Endothelial cell (in vitro differentiated cells): Measurements from ENCODE around the gene UTP20. TPM values are rescaled to one million over a fixed set of nuclear protein-coding genes. Genes with fewer than 3 reads are reported as not detected.

Experiments used
- DNase-seq: peaks from one replicate; pipeline ENCODE4 v3.0.0; 2021; ENCODE audit warnings: low spot score
- H3K27ac Mint-ChIP-seq: one replicate; pipeline ENCODE4 v1.8.0; 2021; ENCODE audit warnings: mixed read lengths, inconsistent platforms; ENCODE audit not compliant: unreplicated experiment
- H3K27me3 Mint-ChIP-seq: one replicate; pipeline ENCODE4 v1.8.0; 2021; ENCODE audit warnings: mild to moderate bottlenecking, moderate library complexity, mixed read lengths, inconsistent platforms; ENCODE audit not compliant: unreplicated experiment
- H3K36me3 Mint-ChIP-seq: one replicate; pipeline ENCODE4 v1.8.0; 2021; ENCODE audit warnings: mild to moderate bottlenecking, low read depth, mixed read lengths, inconsistent platforms; ENCODE audit not compliant: unreplicated experiment
- H3K4me1 Mint-ChIP-seq: one replicate; pipeline ENCODE4 v1.8.0; 2021; ENCODE audit warnings: mild to moderate bottlenecking, mixed read lengths, inconsistent platforms; ENCODE audit not compliant: unreplicated experiment
- H3K4me3 Mint-ChIP-seq: one replicate; pipeline ENCODE4 v1.8.0; 2021; ENCODE audit warnings: mild to moderate bottlenecking, mixed read lengths, inconsistent platforms; ENCODE audit not compliant: unreplicated experiment
- H3K9me3 Mint-ChIP-seq: one replicate; pipeline ENCODE4 v1.8.0; 2021; ENCODE audit warnings: mixed read lengths, inconsistent platforms; ENCODE audit not compliant: unreplicated experiment
- total RNA-seq: library from RNA; stranded (reverse); fragmentation: NEBNext Ultra II Directional; extraction: Animal tissue kit (Norgen Biotek cat#: 25700); gene quantifications from one replicate; pipeline ENCODE4 v1.2.1, GENCODE V29; 2021; ENCODE audit not compliant: unreplicated experiment
- TF ChIP-seq, protein P1 (sequence below): fragments of 200-600 bp; sonication (generic); IDR thresholded peaks from one replicate; pipeline ENCODE4 v1.5.0; 2021; ENCODE audit warnings: antibody characterized with exemption; ENCODE audit not compliant: unreplicated experiment

Gene UTP20
- total RNA-seq, 1 donor from 2014 or later, result 12.3 TPM

DNA sequence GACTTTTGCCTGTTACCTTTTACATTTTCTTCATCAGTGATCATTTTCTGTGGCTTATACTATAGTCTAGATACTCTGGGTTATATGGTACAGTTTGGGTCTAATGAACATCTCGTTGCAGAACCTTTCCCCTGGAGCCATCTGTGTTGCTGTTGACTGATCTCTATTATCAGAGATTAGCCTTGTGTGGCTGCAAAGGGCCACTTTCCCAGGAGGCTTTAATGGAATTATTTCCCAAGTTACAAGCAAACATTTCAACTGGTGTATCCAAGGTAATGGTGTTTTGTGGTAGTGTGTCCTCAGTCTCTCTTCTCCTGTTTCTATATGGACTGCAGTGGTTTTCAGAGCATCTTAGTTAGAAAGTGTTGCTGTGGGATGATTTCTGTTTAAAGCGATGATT lies 25.9 kb downstream of the UTP20 start:
- no peak overlapping the region for H3K27ac Mint-ChIP-seq
- H3K9me3 Mint-ChIP-seq, result no peaks in the 10 kb centered on the region

DNA sequence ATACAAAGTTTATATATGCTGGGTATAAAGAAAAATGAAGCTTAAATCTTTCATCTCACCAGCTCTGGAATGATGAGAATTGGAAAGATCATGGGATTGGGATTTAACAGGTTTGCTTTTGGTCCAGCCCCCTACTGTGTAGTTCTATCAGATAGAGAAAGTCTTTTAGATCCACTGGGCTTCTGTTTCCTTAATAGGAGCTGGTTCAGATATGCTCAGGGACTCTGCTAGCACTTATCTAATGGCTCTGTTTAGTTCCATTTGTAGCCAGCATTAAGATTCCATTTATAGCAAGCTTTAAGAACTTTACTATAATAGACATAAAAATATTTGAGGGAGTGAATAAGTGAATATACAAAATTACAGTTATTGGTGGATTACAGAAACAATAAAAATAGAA lies 42.6 kb downstream of the UTP20 start:
- no peaks in the 10 kb centered on the region for H3K9me3 Mint-ChIP-seq
- H3K36me3 Mint-ChIP-seq, result no peaks in the 10 kb centered on the region
- TF ChIP-seq, protein P1, sequence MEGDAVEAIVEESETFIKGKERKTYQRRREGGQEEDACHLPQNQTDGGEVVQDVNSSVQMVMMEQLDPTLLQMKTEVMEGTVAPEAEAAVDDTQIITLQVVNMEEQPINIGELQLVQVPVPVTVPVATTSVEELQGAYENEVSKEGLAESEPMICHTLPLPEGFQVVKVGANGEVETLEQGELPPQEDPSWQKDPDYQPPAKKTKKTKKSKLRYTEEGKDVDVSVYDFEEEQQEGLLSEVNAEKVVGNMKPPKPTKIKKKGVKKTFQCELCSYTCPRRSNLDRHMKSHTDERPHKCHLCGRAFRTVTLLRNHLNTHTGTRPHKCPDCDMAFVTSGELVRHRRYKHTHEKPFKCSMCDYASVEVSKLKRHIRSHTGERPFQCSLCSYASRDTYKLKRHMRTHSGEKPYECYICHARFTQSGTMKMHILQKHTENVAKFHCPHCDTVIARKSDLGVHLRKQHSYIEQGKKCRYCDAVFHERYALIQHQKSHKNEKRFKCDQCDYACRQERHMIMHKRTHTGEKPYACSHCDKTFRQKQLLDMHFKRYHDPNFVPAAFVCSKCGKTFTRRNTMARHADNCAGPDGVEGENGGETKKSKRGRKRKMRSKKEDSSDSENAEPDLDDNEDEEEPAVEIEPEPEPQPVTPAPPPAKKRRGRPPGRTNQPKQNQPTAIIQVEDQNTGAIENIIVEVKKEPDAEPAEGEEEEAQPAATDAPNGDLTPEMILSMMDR, result no peak
- H3K27ac Mint-ChIP-seq, result no peak overlapping the region
- no peaks in the 10 kb centered on the region for H3K27me3 Mint-ChIP-seq
- no peaks in the 10 kb centered on the region for H3K4me1 Mint-ChIP-seq
- H3K4me3 Mint-ChIP-seq, result no peak overlapping the region
- DNase-seq, result no peak

More for the DNA sequence above, 25.9 kb downstream of the UTP20 start:
- no peaks in the 10 kb centered on the region for H3K4me1 Mint-ChIP-seq
- TF ChIP-seq, protein P1, result no peak
- H3K4me3 Mint-ChIP-seq, result peak overlapping the region; percentile 14
- DNase-seq, result no peak
- H3K36me3 Mint-ChIP-seq, result peaks cover 16% of the 10 kb centered on the region
- no peaks in the 10 kb centered on the region for H3K27me3 Mint-ChIP-seq

DNA sequence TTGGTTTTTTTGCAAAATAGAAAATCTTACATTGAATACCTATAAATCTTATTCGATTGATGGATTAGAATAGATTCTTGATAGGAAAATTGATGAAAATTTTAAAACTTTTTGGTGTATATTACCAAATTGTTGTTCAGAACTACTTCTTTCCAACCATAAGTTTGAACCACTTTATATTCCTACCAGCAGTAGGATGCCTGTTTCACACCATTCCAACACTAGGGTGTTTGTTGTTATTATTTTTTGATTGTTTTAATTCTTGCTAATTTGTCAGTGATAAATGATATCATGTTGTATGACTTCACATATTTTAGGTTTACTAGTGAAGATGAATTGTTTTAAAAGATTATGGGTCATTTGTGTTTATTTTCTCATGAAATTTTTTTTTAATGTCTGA lies 43.4 kb downstream of the UTP20 start:
- Mint-ChIP-seq H3K4me3 (no peak overlapping the region), H3K36me3 (no peaks in the 10 kb centered on the region), H3K9me3 (no peaks in the 10 kb centered on the region), H3K27me3 (no peaks in the 10 kb centered on the region), H3K4me1 (no peaks in the 10 kb centered on the region), H3K27ac (no peak overlapping the region)
- TF ChIP-seq, protein P1, result no peak
- no peak for DNase-seq

DNA sequence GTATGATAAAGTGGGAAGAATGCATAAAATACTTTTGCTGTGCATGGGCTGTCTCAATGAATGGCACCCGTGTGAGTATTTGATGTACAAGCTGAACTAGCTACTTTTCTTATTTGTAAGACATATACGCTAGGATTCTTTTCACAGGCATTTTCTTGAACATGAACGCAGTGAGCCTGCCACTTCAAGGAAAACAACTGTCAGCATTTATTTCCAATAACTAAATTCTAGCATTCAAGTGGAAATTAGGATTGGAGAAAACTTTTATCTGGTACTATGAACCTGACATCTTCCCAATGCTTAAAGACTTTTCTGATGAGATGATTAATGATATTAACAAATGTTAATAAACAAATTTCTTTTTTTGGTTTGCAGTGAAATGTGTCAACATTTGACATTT lies 45.7 kb downstream of the UTP20 start:
- no peak overlapping the region for H3K4me3 Mint-ChIP-seq
- H3K36me3 Mint-ChIP-seq, result peaks cover 11% of the 10 kb centered on the region

DNA sequence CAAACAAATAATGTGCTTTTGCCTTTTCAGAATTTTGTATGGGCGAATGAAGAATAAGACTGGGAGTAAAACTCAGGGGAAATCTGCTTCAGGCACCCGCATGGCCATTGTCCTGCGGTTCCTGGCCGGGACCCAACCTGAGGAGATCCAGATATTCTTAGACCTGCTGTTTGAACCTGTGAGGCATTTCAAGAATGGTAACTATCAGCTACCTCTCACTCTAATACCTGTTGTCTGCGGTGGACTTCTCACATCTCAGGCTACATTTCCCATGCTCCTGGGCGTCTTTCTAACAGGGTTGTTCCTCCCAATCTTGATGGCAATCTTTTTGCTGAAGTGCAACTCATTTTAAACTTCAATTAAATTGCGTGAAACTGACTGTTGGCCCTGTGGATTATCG lies 47.1 kb downstream of the UTP20 start:
- no peaks in the 10 kb centered on the region for H3K27me3 Mint-ChIP-seq
- no peak overlapping the region for H3K27ac Mint-ChIP-seq
- TF ChIP-seq, protein P1, result no peak
- H3K9me3 Mint-ChIP-seq, result no peaks in the 10 kb centered on the region
- no peaks in the 10 kb centered on the region for H3K4me1 Mint-ChIP-seq
- H3K4me3 Mint-ChIP-seq, result no peak overlapping the region
- peaks cover 11% of the 10 kb centered on the region for H3K36me3 Mint-ChIP-seq
- no peak for DNase-seq

More for the DNA sequence above, 45.7 kb downstream of the UTP20 start:
- TF ChIP-seq, protein P1, result no peak
- no peak for DNase-seq
- Mint-ChIP-seq H3K27ac (no peak overlapping the region), H3K27me3 (no peaks in the 10 kb centered on the region), H3K9me3 (no peaks in the 10 kb centered on the region), H3K4me1 (no peaks in the 10 kb centered on the region)
